BE2C (cell line): ENCODE results near the gene CHRM4.

Source experiments
- DNase-seq: peaks from one replicate; pipeline ENCODE4 v3.0.0-alpha.2; 2020
- H3K27me3 ChIP-seq: fragments of 250-450 bp; sonication (Bioruptor Pico); 2 replicates; pipeline ENCODE4 v1.5.1; 2020; ENCODE audit warnings: mild to moderate bottlenecking
- H3K36me3 ChIP-seq: fragments of 250-450 bp; sonication (Bioruptor Pico); 2 replicates; pipeline ENCODE4 v1.5.1; 2020; ENCODE audit warnings: mild to moderate bottlenecking
- H3K4me1 ChIP-seq: fragments of 250-450 bp; sonication (Bioruptor Pico); 2 replicates; pipeline ENCODE4 v1.5.1; 2020
- H3K4me3 ChIP-seq: 2 replicates; pipeline ENCODE4 v1.5.1; 2011; ENCODE audit warnings: low read depth, low read length
- H3K9me3 ChIP-seq: fragments of 250-450 bp; sonication (Bioruptor Pico); 2 replicates; pipeline ENCODE4 v1.5.1; 2020
- CTCF ChIP-seq: IDR thresholded peaks from 2 replicates; pipeline ENCODE4 v1.5.1; 2012; ENCODE audit warnings: mild to moderate bottlenecking, low read depth, low read length

CHRM4 gene

GRCh38 chr11:46408407-46408986 lies 16.9 kb upstream of the CHRM4 start:
- peak; percentile 20 for DNase-seq
- H3K4me1 ChIP-seq: no peaks in the 10 kb centered on the region
- no peak overlapping the region for H3K4me3 ChIP-seq
- no peak for TF ChIP-seq CTCF
- no peaks in the 10 kb centered on the region; the same call in 1 of the 2 replicates for H3K36me3 ChIP-seq
- H3K27me3 ChIP-seq: no peaks in the 10 kb centered on the region
- H3K9me3 ChIP-seq: no peaks in the 10 kb centered on the region

DNA sequence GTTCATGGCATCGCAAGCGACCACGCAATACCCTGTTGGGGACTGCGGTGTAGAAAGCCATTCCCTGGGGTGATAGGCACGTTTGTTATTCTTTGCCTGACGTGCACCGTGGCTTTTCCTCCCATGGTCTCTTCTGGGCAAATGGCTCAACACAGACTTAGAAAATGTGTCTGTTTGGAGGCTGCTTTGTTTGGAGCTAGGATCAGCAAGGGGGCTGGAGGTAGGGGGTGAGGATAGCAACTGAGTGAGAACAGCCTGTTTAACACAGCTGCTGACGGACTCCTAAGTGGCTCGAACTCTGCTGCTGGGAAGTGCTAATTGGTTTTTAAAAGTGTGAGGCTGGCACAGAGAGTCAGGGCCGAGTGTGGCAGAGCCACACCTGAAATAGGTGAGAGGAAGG lies 16.1 kb upstream of the CHRM4 start:
- Histone ChIP-seq H3K27me3 (no peaks in the 10 kb centered on the region), H3K4me3 (no peak overlapping the region), H3K36me3 (no peaks in the 10 kb centered on the region; the same call in 1 of the 2 replicates), H3K4me1 (no peaks in the 10 kb centered on the region), H3K9me3 (no peaks in the 10 kb centered on the region)
- TF ChIP-seq CTCF: no peak
- DNase-seq: no peak

DNA sequence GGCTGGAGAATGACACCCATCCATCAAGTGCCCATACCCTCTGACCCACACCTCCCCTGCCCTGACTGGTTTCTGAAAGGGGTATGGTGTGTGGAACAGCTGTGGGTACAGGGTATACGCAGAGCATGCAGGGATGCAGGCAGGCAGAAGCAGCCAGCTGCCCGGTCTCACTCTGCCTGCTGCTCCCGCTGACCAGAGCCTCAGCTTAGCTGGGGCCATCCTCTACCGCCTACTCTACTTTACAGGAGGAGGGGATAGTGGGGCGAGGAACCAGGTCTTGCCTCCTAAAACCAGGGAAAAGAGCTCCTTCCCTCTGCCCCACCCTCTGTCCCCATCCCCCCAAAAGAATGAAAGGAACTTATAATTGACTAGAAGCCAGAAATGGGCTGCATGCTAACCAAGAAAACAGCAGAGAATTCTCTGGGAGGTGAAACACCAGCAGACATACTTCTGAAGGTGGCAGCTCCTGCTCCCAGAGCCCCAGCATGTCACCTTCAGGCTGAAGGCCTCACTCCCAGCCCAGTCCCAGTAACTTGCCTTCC lies 13.0 kb upstream of the CHRM4 start:
- no peak for TF ChIP-seq CTCF
- H3K9me3 ChIP-seq: no peaks in the 10 kb centered on the region
- no peaks in the 10 kb centered on the region for H3K4me1 ChIP-seq
- H3K36me3 ChIP-seq: no peaks in the 10 kb centered on the region; the same call in 1 of the 2 replicates
- no peak overlapping the region for H3K4me3 ChIP-seq
- DNase-seq: no peak
- no peaks in the 10 kb centered on the region for H3K27me3 ChIP-seq

DNA sequence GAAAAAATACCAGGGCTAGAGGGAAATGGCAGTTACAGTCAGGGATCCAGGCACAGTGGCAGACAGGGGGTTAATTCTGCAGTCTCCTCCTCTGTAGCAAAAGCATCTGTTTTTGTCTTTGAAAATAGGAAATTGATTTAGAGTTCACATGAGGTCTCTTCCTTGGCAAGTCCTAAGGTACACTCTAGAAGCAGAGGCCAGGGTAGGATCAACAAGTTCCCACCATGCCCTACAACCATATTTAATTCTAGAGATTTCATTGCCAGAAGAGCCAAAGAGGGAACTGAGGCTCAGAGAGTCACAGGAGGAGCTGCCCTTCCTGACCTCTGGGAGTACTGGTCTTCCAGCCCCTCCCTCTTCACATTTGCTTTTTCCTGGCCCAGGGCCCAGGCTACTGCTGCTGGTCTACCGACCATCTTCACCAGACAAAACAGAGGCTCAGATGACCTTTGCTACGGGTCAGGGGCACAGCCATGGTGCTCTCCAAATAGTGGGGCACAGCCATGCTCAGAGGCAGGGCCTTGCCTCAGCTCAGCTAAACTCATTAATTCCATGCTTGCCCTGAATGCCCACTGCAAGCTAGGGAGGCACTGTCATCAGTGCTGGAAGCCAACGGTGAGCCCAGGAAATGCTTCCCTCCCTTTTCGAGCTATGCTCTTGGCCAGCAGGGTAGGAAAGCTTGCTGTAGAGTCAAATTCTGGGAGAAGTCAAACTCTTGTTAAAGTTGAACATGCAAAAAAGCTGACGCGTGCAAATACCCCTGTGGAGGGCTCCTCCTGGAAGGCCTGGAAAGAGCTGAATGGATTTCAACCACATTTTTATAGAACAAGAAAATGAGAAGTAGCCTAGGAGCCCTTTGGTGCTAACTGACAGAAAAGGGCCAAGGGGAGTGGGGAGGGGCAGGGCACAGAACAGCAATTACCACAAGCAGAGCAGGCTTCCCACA lies 11.7 kb upstream of the CHRM4 start:
- Histone ChIP-seq H3K4me3 (no peak overlapping the region), H3K36me3 (no peaks in the 10 kb centered on the region; the same call in 1 of the 2 replicates), H3K9me3 (no peaks in the 10 kb centered on the region), H3K4me1 (no peaks in the 10 kb centered on the region), H3K27me3 (no peaks in the 10 kb centered on the region)
- TF ChIP-seq CTCF: no peak
- no peak for DNase-seq

- no peak for TF ChIP-seq CTCF
These were observed 6.0 kb upstream of the CHRM4 start for GRCh38 chr11:46397526-46397925.

More at GRCh38 chr11:46397526-46397925, 6.0 kb upstream of the CHRM4 start:
- no peak for DNase-seq
- no peak overlapping the region for H3K4me3 ChIP-seq
- H3K4me1 ChIP-seq: no peaks in the 10 kb centered on the region
- H3K9me3 ChIP-seq: no peaks in the 10 kb centered on the region
- peaks cover 4% of the 10 kb centered on the region for H3K27me3 ChIP-seq
- H3K36me3 ChIP-seq: no peaks in the 10 kb centered on the region
